GM06990 (cell line): ENCODE measurements around the gene ITGB1BP1.
"Not testable (repeated sequence)": the region's sequence is repeated elsewhere in the genome, so short reads cannot be mapped to it uniquely, and the experiment has no call there.

Source experiments
- DNase-seq: peaks from one replicate; pipeline ENCODE4 v3.0.0-alpha.2; 2011; ENCODE audit not compliant: insufficient read length; ENCODE audit errors: extremely low read depth
- H3K27me3 ChIP-seq: replicated peaks from 2 replicates; pipeline ENCODE4 v1.6.0; 2011; ENCODE audit warnings: low read length; ENCODE audit not compliant: control insufficient read depth, insufficient read depth
- H3K36me3 ChIP-seq: 2 replicates; pipeline ENCODE4 v1.5.1; 2011; ENCODE audit warnings: low read length; ENCODE audit not compliant: control insufficient read depth, insufficient read depth
- H3K4me3 ChIP-seq: replicated peaks from 2 replicates; pipeline ENCODE4 v1.5.1; 2011; ENCODE audit warnings: low read depth, mild to moderate bottlenecking, control low read depth, low read length
- CTCF ChIP-seq: IDR thresholded peaks from 2 replicates; pipeline ENCODE4 v1.5.1; 2011; ENCODE audit warnings: low read length, control low read depth, mild to moderate bottlenecking, inconsistent platforms; ENCODE audit not compliant: insufficient read depth, poor library complexity, severe bottlenecking

The ITGB1BP1 gene

GRCh38 chr2:9400268-9401058 lies 22.9 kb downstream of the ITGB1BP1 start:
- Histone ChIP-seq H3K36me3 (no peaks in the 10 kb centered on the region), H3K4me3 (no peak overlapping the region), H3K27me3 (no peaks in the 10 kb centered on the region)
- DNase-seq, result no peak
- TF ChIP-seq CTCF, result no peak

- no peak for DNase-seq
- no peak for TF ChIP-seq CTCF
- Histone ChIP-seq H3K4me3 (no peak overlapping the region), H3K27me3 (no peaks in the 10 kb centered on the region), H3K36me3 (no peaks in the 10 kb centered on the region)
Measured at GRCh38 chr2:9398881-9399780, 24.2 kb downstream of the ITGB1BP1 start.

DNA sequence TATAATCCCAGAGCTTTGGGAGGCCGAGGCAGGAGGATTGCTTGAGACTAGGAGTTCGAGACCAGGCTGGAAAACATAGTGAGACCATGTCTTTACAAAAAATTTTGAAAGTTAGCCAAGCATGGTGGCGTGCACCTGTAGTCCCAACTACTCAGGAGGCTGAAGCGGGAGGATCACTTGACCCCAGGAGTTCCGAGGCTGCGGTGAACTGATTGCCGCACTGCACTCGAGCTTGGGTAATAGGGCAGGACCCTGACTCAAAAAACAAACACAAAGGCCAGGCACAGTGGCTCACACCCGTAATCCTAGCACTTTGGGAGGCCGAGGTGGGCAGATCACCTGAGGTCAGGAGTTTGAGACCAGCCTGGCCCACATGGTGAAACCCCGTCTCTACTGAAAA lies 25.1 kb downstream of the ITGB1BP1 start:
- H3K4me3 ChIP-seq, result not testable (repeated sequence)

DNA sequence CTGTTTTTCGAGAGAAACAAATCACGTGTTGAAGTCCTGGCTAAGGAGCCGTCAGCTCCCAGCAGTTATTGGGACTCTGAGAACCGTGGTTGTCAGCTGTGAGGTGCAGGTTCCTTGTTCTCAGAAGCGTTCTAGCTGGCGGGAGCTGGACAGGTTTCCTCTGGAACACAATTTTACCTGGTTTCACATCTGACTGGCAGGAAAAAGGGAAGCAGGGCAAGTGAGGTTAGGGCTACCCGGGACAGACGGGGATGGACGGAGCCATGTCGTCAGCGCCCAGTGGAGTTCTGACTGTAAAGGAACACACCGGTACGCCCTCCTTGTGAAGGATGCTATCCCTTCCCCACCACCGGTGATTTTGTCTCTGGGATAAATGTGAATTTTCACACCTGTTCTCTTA lies 26.1 kb downstream of the ITGB1BP1 start:
- DNase-seq, result no peak
- Histone ChIP-seq H3K27me3 (no peaks in the 10 kb centered on the region), H3K4me3 (no peak overlapping the region), H3K36me3 (no peaks in the 10 kb centered on the region)
- no peak for TF ChIP-seq CTCF

More for the DNA sequence above, 25.1 kb downstream of the ITGB1BP1 start:
- not testable (repeated sequence) for H3K36me3 ChIP-seq, DNase-seq, H3K27me3 ChIP-seq

DNA sequence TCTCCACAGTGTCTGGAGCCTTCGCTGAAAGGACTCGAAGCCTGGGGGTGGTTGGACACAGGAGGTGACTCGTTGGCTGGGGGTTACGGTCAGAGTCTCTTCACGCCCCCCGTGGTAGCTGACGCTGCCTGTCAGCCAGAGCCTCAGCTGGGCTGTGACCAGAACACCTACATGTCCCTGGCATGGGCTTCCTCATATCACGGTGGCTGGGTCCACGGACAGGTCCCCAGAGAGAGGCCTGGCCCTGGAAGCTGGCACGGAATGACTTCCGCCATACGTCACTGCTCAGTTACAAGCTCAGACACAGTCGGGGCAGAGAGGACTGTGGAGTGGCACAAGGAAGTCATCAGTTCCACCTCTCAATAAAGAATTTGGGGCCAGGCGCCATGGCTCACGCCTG lies 28.5 kb downstream of the ITGB1BP1 start:
- H3K36me3 ChIP-seq, result no peaks in the 10 kb centered on the region
- H3K4me3 ChIP-seq, result no peak overlapping the region
- no peaks in the 10 kb centered on the region for H3K27me3 ChIP-seq
- no peak for DNase-seq
- no peak for TF ChIP-seq CTCF
